Astrocyte of the spinal cord (primary cell): Measurements from ENCODE around the gene TMEM132D.

Experiments used
- DNase-seq: peaks from one replicate; pipeline ENCODE4 v3.0.0; 2011; ENCODE audit warnings: low read depth, low spot score
- H3K4me3 ChIP-seq: 2 replicates; pipeline ENCODE4 v1.5.1; 2011; ENCODE audit warnings: low read depth, mild to moderate bottlenecking, low read length, moderate library complexity
- CTCF ChIP-seq: IDR thresholded peaks from 2 replicates; pipeline ENCODE4 v1.5.1; 2012; ENCODE audit warnings: low read depth, mild to moderate bottlenecking, low read length, inconsistent platforms
- in situ Hi-C: cut with HindIII; loops from 2 replicates; pipeline ENCODE4 v1.10.0; 2017; ENCODE audit warnings: low sequenced_read_pairs

TMEM132D gene

GRCh38 chr12:129082441-129082840 lies 821.4 kb downstream of the TMEM132D start:
- TF ChIP-seq CTCF, result no peak
- in situ Hi-C loops, result no loop called here
- DNase-seq, result no peak
- H3K4me3 ChIP-seq, result no peak overlapping the region

GRCh38 chr12:129081755-129082250 lies 822.0 kb downstream of the TMEM132D start:
- DNase-seq, result no peak
- no peak for TF ChIP-seq CTCF
- in situ Hi-C loops, result no loop called here
- H3K4me3 ChIP-seq, result no peak overlapping the region

- in situ Hi-C loops, result no loop called here
- TF ChIP-seq CTCF, result no peak
- H3K4me3 ChIP-seq, result no peak overlapping the region
- DNase-seq, result no peak
Measured at GRCh38 chr12:129080821-129081220, 823.0 kb downstream of the TMEM132D start.

GRCh38 chr12:129080391-129080790 lies 823.4 kb downstream of the TMEM132D start:
- TF ChIP-seq CTCF, result no peak
- no peak overlapping the region for H3K4me3 ChIP-seq
- no peak for DNase-seq
- in situ Hi-C loops, result no loop called here

- no peak for TF ChIP-seq CTCF
Measured at GRCh38 chr12:129079719-129080118, 824.1 kb downstream of the TMEM132D start.

GRCh38 chr12:129076441-129077320 lies 827.1 kb downstream of the TMEM132D start:
- in situ Hi-C loops, result no loop called here
- no peak for TF ChIP-seq CTCF
- no peak overlapping the region for H3K4me3 ChIP-seq
- no peak for DNase-seq

More at GRCh38 chr12:129079719-129080118, 824.1 kb downstream of the TMEM132D start:
- in situ Hi-C loops, result no loop called here
- DNase-seq, result no peak
- no peak overlapping the region for H3K4me3 ChIP-seq
